SK-N-MC (cell line): ENCODE data around the gene SP110.

ENCODE experiments used
- EZH2 ChIP-seq: fragments of 200-600 bp; sonication (generic); IDR thresholded peaks from one replicate; pipeline ENCODE4 v1.6.1; 2017; ENCODE audit warnings: antibody characterized with exemption
- FOXP2 ChIP-seq: optimal IDR thresholded peaks from 2 replicates; pipeline ENCODE3; 2011; ENCODE audit warnings: mild to moderate bottlenecking, moderate library complexity; ENCODE audit not compliant: insufficient read depth; ENCODE audit errors: extremely low read length, control extremely low read depth

GRCh38 chr2:230156782-230157699 lies 62.7 kb downstream of the SP110 start:
- TF ChIP-seq EZH2 (no peak), FOXP2 (no peak)
